HepG2 (cell line): ENCODE measurements around the gene NEDD4L. TPM values are rescaled to one million over a fixed set of nuclear protein-coding genes. Genes with fewer than 3 reads are reported as not detected.

Source experiments
- ATAC-seq: fragments of 200-7000 bp; cut with Tn5 transposase; 3 replicates; pipeline ENCODE4 v1.9.1; 2020; ENCODE audit warnings: mild to moderate bottlenecking, moderate library complexity
- BruUV-seq: library from RNA; stranded (reverse); fragments of 400-500 nt; replicated peaks from 2 replicates; lab custom pipeline; 2021; lab: Mats Ljungman, UMichigan
- CTCF ChIA-PET: fragments of 300-600 bp; formaldehyde crosslinking; extraction: SDS; loops from one replicate; lab custom pipeline; 2021; ENCODE audit warnings: low total read pairs, inconsistent platforms, low intra/inter-chr PET ratio; lab: Yijun Ruan, JAX
- POLR2A ChIA-PET: fragments of 350-600 bp; sonication (Branson Sonifier 250); formaldehyde crosslinking; loops from one replicate; lab custom pipeline; 2020; ENCODE audit warnings: antibody characterized with exemption, inconsistent platforms; lab: Yijun Ruan, JAX
- DNase-seq: peaks from one replicate; pipeline ENCODE4 v3.0.0-alpha.2; 2015; ENCODE audit warnings: low spot score
- FAIRE-seq: peaks from 3 replicates; lab custom pipeline; 2011; peaks lifted over from hg19 to GRCh38; lab: Jason Lieb, UNC
- H2AFZ ChIP-seq: one replicate; pipeline ENCODE4 v1.6.1; 2011; ENCODE audit warnings: low read length, inconsistent platforms
- H3K27ac ChIP-seq: fragments of 300-600 bp; 3 replicates; pipeline ENCODE4 v1.8.0; 2011; ENCODE audit warnings: mixed run types, mild to moderate bottlenecking, mixed read lengths, low read length, inconsistent platforms; ENCODE audit not compliant: insufficient read depth; ENCODE audit errors: extremely low read length
- H3K27me3 ChIP-seq, 2 experiments: fragments of 200-600 bp in 1 of 2; 2 replicates in 1 of 2; 3 replicates in 1 of 2; pipeline versions ENCODE4 v1.6.0 to v1.8.0; 2011; ENCODE audit warnings: low read length in 2 of 2, mild to moderate bottlenecking in 2 of 2, moderate library complexity in 2 of 2, inconsistent platforms in 1 of 2; ENCODE audit not compliant: insufficient read depth in 2 of 2, control insufficient read depth in 1 of 2
- H3K36me3 ChIP-seq, 2 experiments: fragments of 200-600 bp in 1 of 2; replicated peaks in 1 of 2; 2 replicates in 1 of 2; 3 replicates in 1 of 2; pipeline versions ENCODE4 v1.5.1 to v1.8.0; 2011; ENCODE audit warnings: low read length in 2 of 2, inconsistent platforms in 1 of 2; ENCODE audit not compliant: insufficient read depth in 2 of 2, control insufficient read depth in 1 of 2
- H3K4me1 ChIP-seq: 2 replicates; pipeline ENCODE4 v1.5.1; 2012; ENCODE audit warnings: low read length, inconsistent platforms; ENCODE audit not compliant: insufficient read depth
- H3K4me2 ChIP-seq: 2 replicates; pipeline ENCODE4 v1.6.0; 2011; ENCODE audit warnings: low read depth, low read length, inconsistent platforms
- H3K4me3 ChIP-seq, 3 experiments: fragments of 200-600 bp in 1 of 3; sonication (generic), shearing (Covaris generic) in 1 of 3; replicated peaks in 1 of 3; 2 replicates each; pipeline ENCODE4 v1.5.1; 2011 to 2016; ENCODE audit warnings: low read length in 3 of 3, inconsistent platforms in 2 of 3, low read depth in 2 of 3, mild to moderate bottlenecking in 2 of 3, control low read depth in 1 of 3, mixed read lengths in 1 of 3; ENCODE audit not compliant: insufficient read depth in 1 of 3
- H3K79me2 ChIP-seq: one replicate; pipeline ENCODE4 v1.6.1; 2011; ENCODE audit warnings: low read length, inconsistent platforms; ENCODE audit not compliant: insufficient read depth
- H3K9ac ChIP-seq: 2 replicates; pipeline ENCODE4 v1.6.0; 2011; ENCODE audit warnings: mild to moderate bottlenecking, low read depth, low read length, inconsistent platforms; ENCODE audit not compliant: insufficient read depth
- H3K9me3 ChIP-seq: 2 replicates; pipeline ENCODE4 v1.5.1; 2012; ENCODE audit warnings: mild to moderate bottlenecking, low read length
- H4K20me1 ChIP-seq: 2 replicates; pipeline ENCODE4 v1.6.0; 2011; ENCODE audit warnings: inconsistent platforms, mild to moderate bottlenecking, low read length, moderate library complexity; ENCODE audit not compliant: insufficient read depth
- CENPT ChIP-seq: sonication (generic); formaldehyde crosslinking; IDR thresholded peaks from 2 replicates; pipeline ENCODE4 v1.8.0; 2022; ENCODE audit warnings: low read depth, mild to moderate bottlenecking, moderate library complexity, missing genetic modification reagents
- GABPB1 ChIP-seq: IDR thresholded peaks from 2 replicates; pipeline ENCODE4 v1.6.1; 2016; ENCODE audit warnings: mild to moderate bottlenecking, missing genetic modification reagents, moderate library complexity, missing compliant biosample characterization
- KLF11 ChIP-seq: IDR thresholded peaks from 2 replicates; pipeline ENCODE4 v1.6.1; 2016; ENCODE audit warnings: missing compliant biosample characterization
- MAZ ChIP-seq, 2 experiments: sonication (generic) in 1 of 2; formaldehyde crosslinking in 1 of 2; IDR thresholded peaks; 2 replicates each; pipeline versions ENCODE4 v1.5.0 to v1.6.1; 2012 to 2020; ENCODE audit warnings: low read depth in 2 of 2, mild to moderate bottlenecking in 2 of 2, borderline replicate concordance in 1 of 2, improper control_type of control experiment in 1 of 2, low read length in 1 of 2, missing genetic modification reagents in 1 of 2, moderate library complexity in 1 of 2
- MXD4 ChIP-seq: IDR thresholded peaks from 2 replicates; pipeline ENCODE4 v1.6.1; 2016; ENCODE audit warnings: mild to moderate bottlenecking, missing biosample characterization, missing genetic modification reagents
- NCOA2 ChIP-seq: sonication (generic); formaldehyde crosslinking; IDR thresholded peaks from 2 replicates; pipeline ENCODE4 v1.8.0; 2022; ENCODE audit warnings: inconsistent platforms
- NCOR1 ChIP-seq: fragments of 200-600 bp; sonication (generic); IDR thresholded peaks from 2 replicates; pipeline ENCODE4 v1.7.0; 2017; ENCODE audit warnings: antibody characterized with exemption, low read length, borderline replicate concordance
- ZFP90 ChIP-seq: sonication (generic); formaldehyde crosslinking; IDR thresholded peaks from 2 replicates; pipeline ENCODE4 v1.8.0; 2022; ENCODE audit warnings: missing genetic modification reagents, mild to moderate bottlenecking, inconsistent platforms, borderline replicate concordance
- ZNF143 ChIP-seq: sonication (generic); formaldehyde crosslinking; IDR thresholded peaks from 2 replicates; pipeline ENCODE4 v1.4.0; 2020; ENCODE audit warnings: missing genetic modification reagents
- ZNF484 ChIP-seq: sonication (generic); formaldehyde crosslinking; IDR thresholded peaks from 2 replicates; pipeline ENCODE4 v1.5.1; 2020; ENCODE audit warnings: mild to moderate bottlenecking, low read depth, missing genetic modification reagents, borderline replicate concordance
- WGBS: methylation state at CpG from one replicate; pipeline ENCODE4 v1.1.6; 2017; ENCODE audit warnings: low lambda C conversion rate; 5-methylcytosine and 5-hydroxymethylcytosine counted together
- in situ Hi-C: cut with HindIII; loops from 2 replicates; pipeline ENCODE4 v1.10.0; 2017; ENCODE audit warnings: low pct_unique_long_range_greater_than_20kb; ENCODE audit not compliant: extremely low pct_ligation_motif_present
- intact Hi-C: fragments of 100-400 bp; cut with micrococcal nuclease; formaldehyde crosslinking; loops from one replicate; pipeline ENCODE4 v1.10.0; 2022; ENCODE audit not compliant: unreplicated experiment
- polyA plus RNA-seq, 8 experiments: library from polyadenylated mRNA; depleted of rRNA in 3 of 8; stranded (reverse) in 7 of 8; unstranded in 1 of 8; fragments of >200 nt; fragmentation: Illumina TruSeq in 4 of 8; extraction: Trizol in 4 of 8; gene quantifications; 2 replicates each; pipeline versions ENCODE4 v1.2.1 to v1.2.3, GENCODE V29; 2011 to 2016; ENCODE audit warnings: low read depth in 4 of 8, missing spikeins in 1 of 8, mixed read lengths in 1 of 8; ENCODE audit not compliant: insufficient read depth in 1 of 8
- total RNA-seq, 5 experiments: library from RNA; depleted of rRNA; stranded (reverse); fragments of >200 nt; fragmentation: Illumina TruSeq; extraction: Trizol; gene quantifications; 2 replicates each; pipeline ENCODE4 v1.2.3, GENCODE V29; 2016; ENCODE audit warnings: low read depth in 1 of 5
- TF ChIP-seq, protein P1 (sequence below): sonication (generic); formaldehyde crosslinking; conservative IDR thresholded peaks from 2 replicates; pipeline ENCODE4 v1.4.0; 2020; ENCODE audit warnings: missing genetic modification reagents
- TF ChIP-seq, protein P2 (sequence below): sonication (generic); formaldehyde crosslinking; IDR thresholded peaks from 2 replicates; pipeline ENCODE4 v1.4.0; 2020; ENCODE audit warnings: missing genetic modification reagents
- TF ChIP-seq, protein P3 (sequence below): sonication (generic); formaldehyde crosslinking; conservative IDR thresholded peaks from 2 replicates; pipeline ENCODE4 v1.4.0; 2020; ENCODE audit warnings: missing genetic modification reagents

Gene NEDD4L
- total and polyA plus RNA-seq, 2 of the 13 experiments (the other 11 are each of a cell fraction or from before 2014, with no cell fraction given): 168 to 390 TPM

DNA sequence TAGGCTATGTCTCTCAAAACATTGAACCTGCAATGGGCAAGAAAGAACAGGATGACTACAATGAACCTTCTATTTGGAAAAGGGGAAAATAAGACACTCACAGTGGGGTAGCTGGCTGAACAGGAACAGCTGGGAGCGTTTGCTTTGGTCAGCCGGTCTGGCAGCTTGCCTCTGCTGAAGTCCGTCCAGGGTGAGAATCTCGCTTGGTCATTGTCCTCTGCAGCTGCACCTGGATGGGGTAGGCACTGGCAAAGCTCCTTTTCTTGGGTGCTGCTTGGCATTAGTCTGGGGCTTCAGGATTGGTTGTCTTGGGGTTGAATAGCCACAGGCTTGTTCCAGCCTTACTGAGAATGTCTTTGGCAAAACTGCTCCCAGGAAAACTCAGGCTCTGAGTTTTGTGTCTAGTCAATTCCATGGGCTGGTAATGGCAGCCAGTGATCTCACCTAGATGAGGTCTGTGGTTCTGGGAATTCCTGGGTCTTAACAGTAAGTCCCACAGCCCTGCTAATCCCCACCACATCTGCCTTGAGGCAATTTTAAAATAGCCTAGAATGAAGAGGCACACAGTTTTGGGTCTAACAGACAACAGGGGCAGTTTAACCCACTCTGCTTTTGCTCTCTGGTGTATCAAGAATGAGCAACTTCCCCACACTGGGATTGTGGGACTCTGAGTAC is 13.4 kb downstream of the NEDD4L start:
- Histone ChIP-seq H3K36me3 (peaks cover 2 to 12% of the 10 kb centered on the region in 2 experiments; a peak in 2 of 5 replicates), H3K4me2 (no peak overlapping the region), H3K27ac (no peak overlapping the region), H3K9me3 (no peaks in the 10 kb centered on the region), H3K27me3 (no peaks in the 10 kb centered on the region), H2AFZ (no peak overlapping the region), H3K4me1 (peaks cover 46% of the 10 kb centered on the region), H3K4me3 (no peak overlapping the region), H3K79me2 (peaks cover 56% of the 10 kb centered on the region), H3K9ac (no peak overlapping the region), H4K20me1 (peaks cover 17% of the 10 kb centered on the region)
- no peak for DNase-seq
- TF ChIP-seq KLF11 (CRISPR knock-in tag) (no peak), ZNF484 (no peak), GABPB1 (CRISPR knock-in tag) (no peak), NCOR1 (no peak)
- TF ChIP-seq, protein P1, sequence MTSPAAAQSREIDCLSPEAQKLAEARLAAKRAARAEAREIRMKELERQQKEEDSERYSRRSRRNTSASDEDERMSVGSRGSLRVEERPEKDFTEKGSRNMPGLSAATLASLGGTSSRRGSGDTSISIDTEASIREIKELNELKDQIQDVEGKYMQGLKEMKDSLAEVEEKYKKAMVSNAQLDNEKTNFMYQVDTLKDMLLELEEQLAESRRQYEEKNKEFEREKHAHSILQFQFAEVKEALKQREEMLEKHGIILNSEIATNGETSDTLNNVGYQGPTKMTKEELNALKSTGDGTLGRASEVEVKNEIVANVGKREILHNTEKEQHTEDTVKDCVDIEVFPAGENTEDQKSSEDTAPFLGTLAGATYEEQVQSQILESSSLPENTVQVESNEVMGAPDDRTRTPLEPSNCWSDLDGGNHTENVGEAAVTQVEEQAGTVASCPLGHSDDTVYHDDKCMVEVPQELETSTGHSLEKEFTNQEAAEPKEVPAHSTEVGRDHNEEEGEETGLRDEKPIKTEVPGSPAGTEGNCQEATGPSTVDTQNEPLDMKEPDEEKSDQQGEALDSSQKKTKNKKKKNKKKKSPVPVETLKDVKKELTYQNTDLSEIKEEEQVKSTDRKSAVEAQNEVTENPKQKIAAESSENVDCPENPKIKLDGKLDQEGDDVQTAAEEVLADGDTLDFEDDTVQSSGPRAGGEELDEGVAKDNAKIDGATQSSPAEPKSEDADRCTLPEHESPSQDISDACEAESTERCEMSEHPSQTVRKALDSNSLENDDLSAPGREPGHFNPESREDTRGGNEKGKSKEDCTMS (CRISPR knock-in tag): no peak
- 100% methylated on average over 1 of the region's 4 CpGs for WGBS
- CTCF ChIA-PET: no interaction called here
- BruUV-seq: no TSS peak
- POLR2A ChIA-PET: no interaction called here
- intact Hi-C loops: no loop called here
- no peak for FAIRE-seq
- ATAC-seq: no peak
- in situ Hi-C loops: no loop called here

DNA sequence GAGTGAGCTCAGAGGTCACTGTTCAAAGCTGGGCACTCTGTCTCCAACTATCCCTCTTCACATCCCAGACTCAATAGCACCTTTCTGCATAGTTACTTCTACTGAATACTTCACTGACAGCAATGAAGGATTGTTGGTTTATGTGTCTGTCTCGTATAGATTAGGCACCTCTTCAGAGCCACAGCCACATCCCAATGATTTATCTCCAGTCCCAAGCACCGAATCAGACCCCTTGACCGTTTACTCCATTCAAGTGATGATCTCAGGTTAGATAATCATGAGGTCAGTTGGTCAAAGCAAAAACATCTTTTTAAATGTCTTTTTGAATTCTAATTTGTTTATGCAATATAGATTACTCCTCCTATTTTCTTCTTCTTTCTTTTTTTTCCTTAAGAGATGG is 14.7 kb downstream of the NEDD4L start:
- Histone ChIP-seq H3K4me2 (no peak overlapping the region), H2AFZ (no peak overlapping the region), H3K79me2 (peaks cover 47% of the 10 kb centered on the region), H3K9ac (no peak overlapping the region), H3K36me3 (peaks cover 0 to 8% of the 10 kb centered on the region in 2 experiments; a peak in 1 of 5 replicates), H4K20me1 (peaks cover 8% of the 10 kb centered on the region), H3K27ac (no peak overlapping the region), H3K27me3 (no peaks in the 10 kb centered on the region), H3K4me3 (no peak overlapping the region), H3K4me1 (peaks cover 33% of the 10 kb centered on the region), H3K9me3 (no peaks in the 10 kb centered on the region)
- POLR2A ChIA-PET: no interaction called here
- in situ Hi-C loops: no loop called here
- CTCF ChIA-PET: no interaction called here
- FAIRE-seq: no peak
- BruUV-seq: no TSS peak
- ATAC-seq: no peak
- 13% methylated on average over 3 of the region's 3 CpGs for WGBS
- intact Hi-C loops: no loop called here
- DNase-seq: peak; percentile 18
- TF ChIP-seq CENPT (no peak), ZFP90 (no peak), ZNF143 (CRISPR knock-in tag) (no peak), NCOA2 (CRISPR knock-in tag) (no peak), MAZ (IDR thresholded peaks at IDR 0.05; ENCODE audit: borderline replicate concordance, low read depth, low read length) (no peak), MAZ (CRISPR knock-in tag; IDR thresholded peaks at IDR 0.05; ENCODE audit: low read depth) (no peak), MXD4 (no peak)
- TF ChIP-seq, protein P2, sequence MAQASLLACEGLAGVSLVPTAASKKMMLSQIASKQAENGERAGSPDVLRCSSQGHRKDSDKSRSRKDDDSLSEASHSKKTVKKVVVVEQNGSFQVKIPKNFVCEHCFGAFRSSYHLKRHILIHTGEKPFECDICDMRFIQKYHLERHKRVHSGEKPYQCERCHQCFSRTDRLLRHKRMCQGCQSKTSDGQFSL: no peak
- TF ChIP-seq, protein P3, sequence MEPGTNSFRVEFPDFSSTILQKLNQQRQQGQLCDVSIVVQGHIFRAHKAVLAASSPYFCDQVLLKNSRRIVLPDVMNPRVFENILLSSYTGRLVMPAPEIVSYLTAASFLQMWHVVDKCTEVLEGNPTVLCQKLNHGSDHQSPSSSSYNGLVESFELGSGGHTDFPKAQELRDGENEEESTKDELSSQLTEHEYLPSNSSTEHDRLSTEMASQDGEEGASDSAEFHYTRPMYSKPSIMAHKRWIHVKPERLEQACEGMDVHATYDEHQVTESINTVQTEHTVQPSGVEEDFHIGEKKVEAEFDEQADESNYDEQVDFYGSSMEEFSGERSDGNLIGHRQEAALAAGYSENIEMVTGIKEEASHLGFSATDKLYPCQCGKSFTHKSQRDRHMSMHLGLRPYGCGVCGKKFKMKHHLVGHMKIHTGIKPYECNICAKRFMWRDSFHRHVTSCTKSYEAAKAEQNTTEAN (CRISPR knock-in tag): no peak
